ENCODE results near the gene KIAA0825.
"Not testable (repeated sequence)": the region's sequence is repeated elsewhere in the genome, so short reads cannot be mapped to it uniquely, and the experiment has no call there.

Gene KIAA0825

DNA sequence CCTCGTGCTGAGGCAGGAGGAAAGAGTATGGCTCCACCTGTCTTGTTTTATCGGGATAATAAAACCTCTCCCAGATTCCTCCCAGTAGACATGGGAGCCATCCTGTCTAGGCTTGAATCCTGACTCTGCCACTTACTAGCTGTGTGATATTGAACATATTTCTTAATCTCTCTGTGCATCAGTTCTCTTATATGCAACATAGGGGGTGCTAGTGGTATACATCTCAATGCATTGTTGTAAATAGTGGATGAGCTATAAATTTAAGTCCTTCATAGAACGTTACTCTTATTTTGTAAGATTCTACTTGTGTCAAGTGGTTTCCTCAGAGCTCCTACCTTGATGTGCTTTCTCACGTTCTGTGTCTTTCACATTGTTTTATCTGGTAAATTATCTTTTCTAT lies 459.3 kb downstream of the KIAA0825 start:
- DNase-seq, result no peak

DNA sequence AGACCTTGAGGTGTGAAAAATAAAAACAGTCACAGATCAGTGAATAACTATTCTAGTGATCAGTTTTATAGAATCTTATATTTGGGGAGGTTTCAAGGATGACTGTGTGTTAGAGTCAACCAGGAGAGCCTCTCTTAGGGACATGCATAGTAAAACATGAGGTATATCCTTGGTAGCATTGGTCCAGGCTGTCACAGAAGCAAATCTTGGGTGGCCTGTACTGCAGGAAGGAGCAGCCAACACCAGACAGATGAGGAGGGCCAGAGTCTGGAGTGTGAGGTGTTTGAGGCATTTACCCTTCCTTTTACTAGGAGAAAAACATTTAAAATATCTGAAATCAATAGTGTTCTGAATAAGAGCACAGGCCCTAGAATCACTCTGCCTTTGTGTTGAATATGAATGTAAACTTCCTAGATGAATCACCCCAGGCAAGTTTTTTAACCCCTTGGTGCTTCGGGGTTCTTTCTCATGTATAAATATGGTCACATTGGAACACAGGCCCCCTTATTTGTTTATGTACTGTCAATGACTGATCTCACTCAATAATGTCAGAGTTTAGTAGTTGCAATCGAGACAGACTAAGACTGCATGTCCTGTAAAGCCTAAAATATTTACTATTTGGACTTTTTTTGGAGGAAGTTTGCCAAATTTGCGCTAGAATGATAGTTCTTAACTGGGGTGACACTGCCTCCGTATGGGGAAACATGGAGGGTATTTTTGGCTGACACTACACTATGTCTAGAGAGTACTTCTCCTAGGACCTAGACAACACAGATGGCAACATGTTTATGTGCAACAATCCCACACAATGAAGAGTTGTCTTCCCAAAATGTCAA lies 460.5 kb downstream of the KIAA0825 start:
- DNase-seq, result no peak

DNA sequence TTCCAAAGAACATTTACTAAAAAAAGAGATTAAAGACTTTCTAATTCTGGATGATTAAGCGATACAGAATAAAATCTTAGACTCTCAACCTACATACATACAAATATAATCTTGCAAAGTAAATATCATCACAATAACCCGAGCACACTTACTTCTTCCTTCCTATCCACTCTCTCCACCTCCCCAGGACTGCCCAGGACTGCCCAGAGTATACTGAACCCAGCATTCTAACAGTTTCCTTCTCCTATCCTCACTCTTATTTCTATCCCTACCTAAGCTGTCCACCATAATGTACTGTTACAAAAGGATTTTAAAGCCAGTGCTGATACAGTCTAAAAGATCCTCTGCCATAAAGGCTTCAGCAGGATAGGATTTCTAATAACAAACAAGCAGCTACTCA lies 463.7 kb downstream of the KIAA0825 start:
- DNase-seq, result no peak

DNA sequence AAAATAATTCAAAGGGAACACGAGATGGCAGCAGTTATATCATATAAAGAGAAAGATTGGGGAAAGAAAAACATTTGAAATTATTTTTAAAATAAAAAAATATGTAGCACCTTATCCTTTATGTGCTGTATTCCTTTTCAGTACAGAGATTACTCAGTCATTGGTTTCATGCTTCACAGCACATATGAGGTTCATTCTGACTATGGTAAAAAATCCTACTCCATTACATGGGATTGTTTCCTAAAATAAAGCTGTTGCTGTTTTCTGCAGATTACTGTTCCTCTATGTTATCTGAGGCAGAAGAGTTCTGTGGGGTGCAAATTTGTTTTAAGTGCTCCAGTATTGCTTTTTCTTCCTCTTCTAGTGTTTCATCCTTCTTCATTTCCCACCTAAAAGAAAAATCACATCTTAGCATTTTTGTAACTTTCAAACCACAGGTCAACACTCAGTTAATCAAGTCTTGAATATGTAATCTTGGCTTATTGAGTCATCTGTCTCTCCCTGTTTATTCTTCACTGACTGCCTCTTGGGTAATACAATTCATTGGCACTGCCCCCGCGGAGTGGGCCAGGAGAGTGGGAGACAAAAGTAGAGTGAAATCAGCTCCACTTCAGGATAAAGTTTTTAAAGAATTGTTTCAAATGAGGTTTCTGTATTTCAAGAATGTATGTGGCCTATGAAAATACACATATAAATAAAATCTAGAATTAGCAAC lies 464.5 kb downstream of the KIAA0825 start:
- DNase-seq, result no peak

DNA sequence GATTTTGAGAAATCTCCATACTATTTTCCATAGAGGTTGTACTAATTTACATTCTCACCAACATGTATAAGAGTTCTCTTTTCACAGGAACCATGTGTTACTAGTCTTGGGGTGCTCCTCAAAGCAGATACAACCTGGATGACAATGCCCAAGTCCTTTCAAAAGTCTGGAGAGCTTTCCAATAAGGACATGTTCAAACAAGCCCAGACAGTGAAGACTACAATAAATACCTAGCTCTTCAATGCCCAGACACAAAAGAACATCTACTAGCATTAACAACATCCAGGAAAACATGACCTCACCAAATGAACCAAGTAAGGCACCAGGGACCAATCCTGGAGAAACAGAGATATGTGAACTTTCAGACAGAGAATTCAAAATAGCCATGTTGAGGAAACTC lies 474.8 kb downstream of the KIAA0825 start:
- not testable (repeated sequence) for DNase-seq

DNA sequence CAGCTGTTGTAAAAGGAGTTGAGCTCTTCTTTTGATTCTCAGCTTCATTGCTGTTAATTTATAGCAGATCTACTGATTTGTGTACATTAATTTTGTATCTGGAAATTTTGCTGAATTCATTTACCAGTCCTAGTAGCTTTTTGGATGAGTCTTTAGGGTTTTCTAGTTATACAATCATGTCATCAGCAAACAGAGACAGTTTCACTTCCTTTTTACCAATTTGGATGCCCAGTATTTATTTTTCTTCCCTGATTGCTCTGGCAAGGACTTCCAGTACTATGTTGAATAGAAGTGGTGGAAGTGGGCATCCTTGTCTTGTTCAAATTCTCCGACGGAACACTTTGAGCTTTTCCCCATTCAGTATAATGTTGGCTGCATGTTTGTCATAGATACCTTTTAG lies 478.1 kb downstream of the KIAA0825 start:
- DNase-seq, result no peak

DNA sequence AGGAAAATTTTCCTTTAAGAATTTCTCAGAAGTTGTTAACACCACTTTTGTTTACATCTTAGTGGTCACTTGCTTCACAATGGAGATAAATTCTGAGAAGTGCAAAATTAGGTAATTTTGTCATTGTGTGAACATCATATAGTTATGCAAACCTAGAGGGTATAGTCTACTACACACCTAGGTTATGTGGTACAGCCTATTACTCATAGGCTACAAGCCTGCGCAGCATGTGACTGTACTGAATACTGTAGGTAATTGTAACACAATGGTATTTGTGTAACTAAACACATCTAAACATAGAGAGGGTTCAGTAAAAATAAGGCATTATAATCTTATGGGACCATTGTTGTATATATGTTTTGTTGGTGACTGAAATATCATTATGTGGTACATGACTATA lies 488.3 kb downstream of the KIAA0825 start:
- DNase-seq, result no peak

DNA sequence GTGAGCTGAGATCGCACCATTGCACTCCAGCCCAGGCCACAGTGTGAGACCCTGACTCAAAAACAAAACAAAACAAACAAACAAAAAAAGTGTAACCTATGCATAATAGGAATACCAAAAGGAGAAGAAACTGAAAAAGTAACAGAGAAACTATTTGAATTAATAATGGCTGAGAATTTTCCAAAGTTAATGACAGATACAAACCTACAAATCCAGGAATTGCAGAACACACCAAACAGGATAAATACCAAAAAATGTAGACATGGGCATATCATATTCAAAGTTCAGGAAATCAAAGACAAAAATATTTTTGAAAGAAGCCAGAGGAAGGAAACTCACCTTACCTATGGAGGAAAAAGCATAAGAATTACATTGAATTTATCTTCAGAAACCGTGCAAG lies 493.3 kb downstream of the KIAA0825 start:
- DNase-seq, result no peak

DNA sequence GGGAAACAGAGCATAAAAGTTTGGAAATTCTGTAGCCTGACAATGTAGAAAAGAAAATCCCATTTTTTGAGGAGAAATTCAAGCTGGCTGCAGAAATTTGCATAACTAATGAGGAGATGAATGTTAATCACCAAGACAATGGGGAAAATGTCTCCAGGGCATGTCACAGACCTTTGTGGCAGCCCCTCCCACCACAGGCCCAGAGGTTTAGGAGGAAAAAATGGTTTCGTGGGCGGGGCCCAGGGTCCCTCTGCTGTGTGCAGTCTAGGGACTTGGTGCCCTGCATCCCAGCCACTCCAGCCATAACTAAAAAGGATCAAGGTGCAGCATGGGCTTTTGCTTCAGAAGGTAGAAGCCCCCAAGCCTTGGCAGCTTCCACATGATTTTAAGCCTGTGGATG lies 502.1 kb downstream of the KIAA0825 start:
- DNase-seq, result not testable (repeated sequence)

DNA sequence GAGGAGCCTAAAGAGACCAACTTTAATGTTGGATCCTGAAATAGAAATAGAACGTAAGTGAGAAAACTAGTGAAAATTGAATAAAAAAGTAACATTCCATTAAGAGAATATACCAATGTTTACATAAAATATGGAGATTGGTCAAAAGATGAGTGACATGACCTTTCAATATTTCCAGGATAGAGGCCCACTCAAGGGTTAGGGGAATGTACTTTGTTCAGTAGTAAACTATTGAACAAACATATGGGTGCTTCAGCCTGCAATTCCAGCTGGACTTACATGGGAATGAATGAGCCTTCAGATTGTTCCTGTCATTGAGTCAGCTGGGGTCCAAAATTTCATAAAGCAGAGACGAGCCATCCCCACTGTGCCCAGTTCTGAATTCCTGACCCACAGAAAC lies 505.3 kb downstream of the KIAA0825 start:
- no peak for DNase-seq

DNA sequence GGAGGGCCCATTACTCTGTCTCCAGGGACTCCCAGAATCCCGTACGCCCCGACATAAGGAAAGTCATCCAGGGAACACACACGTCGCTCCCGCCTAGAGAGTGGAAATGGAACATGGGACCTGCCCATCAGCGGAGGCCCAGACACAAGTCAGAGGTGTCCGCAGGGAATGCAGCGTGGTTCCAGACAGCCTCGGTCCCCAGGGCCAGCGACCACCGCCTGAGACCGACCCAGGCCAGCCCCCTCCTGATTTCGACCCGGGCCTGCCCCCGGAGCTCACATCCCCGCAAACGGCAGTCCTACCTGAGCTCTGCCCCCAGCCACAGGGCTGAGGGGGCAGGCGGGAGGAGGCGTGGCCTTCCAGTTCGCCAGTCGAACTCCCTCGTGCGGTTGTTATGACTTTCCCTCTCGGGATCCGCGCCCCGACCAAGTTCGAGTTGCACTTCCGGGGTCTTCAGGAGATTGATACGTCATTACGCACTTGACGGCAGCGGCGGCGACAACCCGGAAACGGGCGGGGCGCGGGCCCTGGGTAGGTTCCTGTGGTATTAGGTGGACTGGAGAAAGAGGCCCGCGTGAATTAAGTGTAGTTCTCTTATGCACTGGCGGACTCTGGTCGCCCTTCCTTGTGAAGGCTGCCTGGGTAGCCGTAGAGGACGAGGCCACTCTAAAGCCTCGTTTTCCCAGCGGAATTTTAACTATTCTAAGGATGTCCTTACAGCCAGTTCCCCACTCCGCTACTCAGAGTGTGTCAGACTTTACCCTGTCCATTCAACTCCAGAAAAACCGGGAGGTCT lies 507.0 kb downstream of the KIAA0825 start:
- peak; percentile 94 for DNase-seq

DNA sequence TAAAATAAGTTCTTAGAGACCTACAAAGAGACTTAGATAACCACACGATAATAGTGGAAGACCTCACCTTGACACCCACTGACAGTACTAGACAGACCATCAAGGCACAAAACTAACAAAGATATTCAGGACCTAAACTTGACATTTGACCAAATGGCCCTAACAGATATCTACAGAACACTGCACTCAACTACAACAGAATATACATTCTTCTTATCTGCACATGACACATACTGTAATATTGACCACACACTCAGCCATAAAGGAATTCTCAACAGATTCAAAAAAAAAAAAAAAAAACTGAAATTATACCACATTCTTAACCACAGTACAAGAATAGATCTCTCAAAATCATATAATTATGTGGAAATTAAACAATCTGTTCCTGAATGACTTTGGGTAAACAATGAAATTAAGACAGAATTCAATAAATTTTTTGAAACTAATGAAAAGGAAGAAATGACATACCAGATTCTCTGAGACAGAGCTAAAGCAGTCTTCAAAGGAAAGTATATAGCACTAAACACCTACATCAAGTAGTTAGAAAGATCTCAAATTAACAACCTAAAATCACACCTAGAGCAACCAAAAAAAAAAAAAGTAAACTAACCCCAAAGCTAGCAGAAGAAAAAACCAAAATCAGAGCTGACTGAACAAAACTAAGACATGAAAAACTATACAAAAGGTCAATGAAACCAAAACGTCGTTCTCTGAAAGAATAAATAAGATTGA lies 514.7 kb downstream of the KIAA0825 start:
- DNase-seq, result no peak
